HG02571 (cell line): Measurements from ENCODE around the gene MORN2.

Experiments used
- ATAC-seq: cut with Tn5 transposase; IDR thresholded peaks from one replicate; pipeline ENCODE4 v1.9.1; 2021; ENCODE audit warnings: mild to moderate bottlenecking, moderate library complexity; ENCODE audit not compliant: unreplicated experiment

MORN2 gene

DNA sequence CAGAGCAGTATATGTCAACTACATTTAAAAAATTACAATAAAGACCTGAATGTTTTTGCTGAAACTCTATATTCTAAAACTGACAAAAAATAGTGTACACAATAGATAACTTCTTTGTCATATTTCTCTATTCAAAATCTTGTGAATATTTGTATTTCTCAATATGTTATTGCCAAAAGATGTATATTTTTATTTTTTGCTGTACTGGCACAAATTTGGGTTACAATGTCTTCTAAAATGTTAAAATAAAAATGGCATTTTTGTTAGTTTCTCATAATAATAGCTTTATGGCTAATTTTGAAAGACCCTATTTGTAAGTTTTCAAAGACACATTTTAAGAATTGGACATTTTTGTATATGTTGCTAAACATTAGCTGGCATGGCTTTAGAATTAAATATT lies 13.3 kb downstream of the MORN2 start:
- no peak for ATAC-seq

DNA sequence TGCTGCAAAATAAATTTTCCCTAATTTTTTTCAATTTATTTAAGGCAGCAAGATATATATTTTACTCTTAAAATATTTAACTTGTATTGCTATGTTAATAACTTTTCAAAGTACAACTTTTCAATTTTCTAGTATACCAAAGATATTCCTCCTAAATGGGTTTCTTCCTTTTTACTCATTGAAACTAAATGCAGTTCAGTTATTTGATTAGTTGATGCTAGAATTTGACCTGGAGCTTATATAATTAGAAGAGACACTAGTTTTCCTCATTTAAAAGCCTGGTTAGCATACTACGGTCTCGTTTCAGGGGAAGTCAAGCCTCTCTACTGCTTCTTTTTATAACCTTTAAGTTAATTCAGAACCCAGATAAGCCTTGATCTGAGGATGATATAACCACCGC lies 13.8 kb downstream of the MORN2 start, which contains the start of gene ARHGEF33:
TSS of gene ARHGEF33 (plus strand) at position 301 of the 400 bp plus-strand sequence. CDS start 29,573 bp downstream, outside the sequence.
- no peak for ATAC-seq

- ATAC-seq, result no peak
Observed at GRCh38 chr2:38892819-38893218, 17.0 kb downstream of the MORN2 start.

DNA sequence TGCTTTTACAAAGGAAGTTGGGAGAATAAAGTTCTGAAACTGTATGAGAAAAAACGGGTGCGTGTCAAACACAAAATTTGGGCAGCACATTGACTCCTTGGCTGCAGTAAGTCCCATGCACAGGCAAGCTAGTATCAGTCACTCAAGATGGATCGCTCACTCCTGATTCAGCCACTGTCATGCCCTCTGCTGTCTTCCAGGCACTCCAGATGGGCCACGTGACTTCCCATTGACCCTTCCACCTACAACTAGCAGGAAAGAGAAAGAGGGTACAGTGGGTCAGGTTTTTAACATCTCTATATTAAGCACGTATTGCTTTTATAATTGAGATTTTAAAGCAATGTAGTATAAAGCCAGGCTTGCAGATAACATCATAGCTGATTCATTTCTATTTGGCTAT lies 22.5 kb downstream of the MORN2 start:
- ATAC-seq, result no peak

GRCh38 chr2:38900726-38901125 lies 24.9 kb downstream of the MORN2 start:
- no peak for ATAC-seq

- no peak for ATAC-seq
Observed at GRCh38 chr2:38905251-38905650, 29.5 kb downstream of the MORN2 start.

- ATAC-seq, result no peak
Observed at GRCh38 chr2:38907242-38907641, 31.5 kb downstream of the MORN2 start.

DNA sequence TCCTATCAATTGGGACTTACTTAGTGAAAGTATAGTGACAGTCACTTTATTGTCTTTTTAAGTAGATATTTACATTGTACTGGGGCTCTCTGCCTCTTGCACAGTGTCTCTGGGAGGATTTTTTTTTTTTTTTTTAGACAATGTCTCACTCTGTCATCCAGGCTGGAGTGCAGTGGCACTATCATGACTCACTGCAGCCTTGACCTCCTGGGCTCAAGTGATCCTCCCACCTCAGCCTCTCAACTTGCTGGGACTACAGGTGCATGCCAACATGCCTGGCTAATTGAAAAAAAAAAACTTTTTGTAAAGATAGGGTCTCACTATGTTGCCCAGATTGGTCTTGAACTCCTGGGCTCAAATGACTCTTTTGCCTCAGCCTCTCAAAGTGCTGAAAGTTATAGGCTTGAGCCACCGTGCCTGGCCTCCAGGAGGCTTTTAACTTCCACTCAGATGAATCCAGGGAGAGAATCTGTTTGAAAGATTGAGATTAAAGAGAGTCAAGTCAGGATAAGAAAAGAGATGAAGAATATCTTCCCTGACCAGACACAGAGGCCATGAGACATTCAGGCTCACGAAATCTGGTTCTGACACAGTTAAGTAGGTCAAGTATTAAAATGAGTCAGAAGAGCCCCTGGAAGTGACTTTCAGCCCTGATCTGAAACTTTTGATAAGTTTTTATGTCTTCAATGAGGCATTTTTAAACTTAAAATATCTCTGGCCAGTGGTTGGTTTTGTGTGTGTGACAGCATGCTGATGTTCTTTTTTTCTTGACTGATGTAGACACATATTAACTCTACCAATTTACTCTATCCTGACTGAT lies 32.2 kb downstream of the MORN2 start:
- peak; percentile 74 for ATAC-seq

GRCh38 chr2:38909872-38910271 lies 34.1 kb downstream of the MORN2 start:
- no peak for ATAC-seq

- ATAC-seq, result no peak
Observed at GRCh38 chr2:38911191-38911590, 35.4 kb downstream of the MORN2 start.

GRCh38 chr2:38912619-38913018 lies 36.8 kb downstream of the MORN2 start:
- ATAC-seq, result no peak

GRCh38 chr2:38922389-38922788 lies 46.6 kb downstream of the MORN2 start:
- ATAC-seq, result no peak

- no peak for ATAC-seq
Observed at GRCh38 chr2:38922902-38923301, 47.1 kb downstream of the MORN2 start.

- ATAC-seq, result no peak
Observed at GRCh38 chr2:38925982-38926381, 50.2 kb downstream of the MORN2 start.

DNA sequence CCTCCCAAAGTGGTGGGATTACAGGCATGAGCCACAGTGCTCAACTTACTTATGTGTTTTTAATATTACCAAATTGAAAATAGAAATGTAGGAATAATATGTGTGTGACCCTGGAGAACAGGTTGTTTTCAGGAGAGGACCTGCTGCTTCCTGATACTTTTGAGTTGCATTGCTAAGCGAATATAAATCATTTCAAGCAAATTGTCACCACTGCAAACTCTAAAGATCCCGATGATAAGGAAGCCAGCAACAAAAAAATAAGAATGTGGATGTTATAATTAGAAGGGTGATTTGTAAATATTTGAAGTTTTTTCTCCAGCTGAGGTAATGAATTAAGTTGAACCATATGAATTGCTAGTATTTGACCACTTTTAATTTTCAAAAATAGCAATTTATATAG lies 54.8 kb downstream of the MORN2 start:
- ATAC-seq, result no peak
